GM12878 (cell line): ENCODE results near the gene AGBL4. TPM values are rescaled to one million over a fixed set of nuclear protein-coding genes. Genes with fewer than 3 reads are reported as not detected.

Experiments
- ATAC-seq: fragments of 200-7000 bp; cut with Tn5 transposase; 3 replicates; pipeline ENCODE4 v1.9.1; 2020; ENCODE audit warnings: mild to moderate bottlenecking, moderate library complexity
- BruUV-seq: library from RNA; stranded (reverse); fragments of 400-500 nt; replicated peaks from 2 replicates; lab custom pipeline; 2021; lab: Mats Ljungman, UMichigan
- CTCF ChIA-PET: fragments of 300-600 bp; sonication (Branson Sonifier 250); formaldehyde crosslinking; extraction: SDS; loops from one replicate; lab custom pipeline; 2021; ENCODE audit warnings: inconsistent platforms; lab: Yijun Ruan, JAX
- POLR2A ChIA-PET: fragments of 350-600 bp; formaldehyde crosslinking; extraction: SDS; loops from one replicate; lab custom pipeline; 2021; ENCODE audit warnings: inconsistent platforms; lab: Charles Lee
- RAD21 ChIA-PET: fragments of 300-600 bp; sonication (Branson Sonifier 250); formaldehyde crosslinking; loops from one replicate; lab custom pipeline; 2023; ENCODE audit warnings: antibody characterized with exemption; ENCODE audit not compliant: unreplicated experiment; lab: Charles Lee
- SMC1A ChIA-PET: fragments of 300-600 bp; sonication (Branson Sonifier 250); formaldehyde crosslinking; loops from one replicate; lab custom pipeline; 2023; ENCODE audit not compliant: unreplicated experiment, uncharacterized antibody; lab: Charles Lee
- DNase-seq: peaks from one replicate; pipeline ENCODE4 v3.0.0-alpha.2; 2011; ENCODE audit warnings: low read depth, low spot score
- FAIRE-seq: peaks from 3 replicates; lab custom pipeline; 2011; peaks lifted over from hg19 to GRCh38; lab: Jason Lieb, UNC
- H2AFZ ChIP-seq: 2 replicates; pipeline ENCODE4 v1.6.0; 2011; ENCODE audit warnings: low read depth, low read length, control low read depth; ENCODE audit not compliant: control insufficient read depth
- H3K27ac ChIP-seq: 2 replicates; pipeline ENCODE4 v1.5.1; 2011; ENCODE audit warnings: control low read depth; ENCODE audit not compliant: control insufficient read depth, insufficient read depth
- H3K27me3 ChIP-seq, 2 experiments: replicated peaks in 1 of 2; 2 replicates each; pipeline versions ENCODE4 v1.6.0 to v1.6.1; 2011; ENCODE audit warnings: low read length in 1 of 2; ENCODE audit not compliant: control insufficient read depth in 2 of 2, insufficient read depth in 2 of 2
- H3K36me3 ChIP-seq, 2 experiments: 2 replicates each; pipeline ENCODE4 v1.5.1; 2011; ENCODE audit warnings: low read length in 1 of 2; ENCODE audit not compliant: control insufficient read depth in 2 of 2, insufficient read depth in 2 of 2
- H3K4me1 ChIP-seq: 2 replicates; pipeline ENCODE4 v1.6.1; 2011; ENCODE audit warnings: mild to moderate bottlenecking, low read length, moderate library complexity, mixed read lengths; ENCODE audit not compliant: control insufficient read depth, insufficient read depth
- H3K4me2 ChIP-seq: 2 replicates; pipeline ENCODE4 v1.6.0; 2011; ENCODE audit warnings: control low read depth; ENCODE audit not compliant: control insufficient read depth, insufficient read depth
- H3K4me3 ChIP-seq: fragments of 200-600 bp; sonication (generic); 2 replicates; pipeline ENCODE4 v1.5.1; 2016
- H3K79me2 ChIP-seq: 2 replicates; pipeline ENCODE4 v1.6.0; 2011; ENCODE audit warnings: low read length; ENCODE audit not compliant: control insufficient read depth, insufficient read depth
- H3K9ac ChIP-seq: 2 replicates; pipeline ENCODE4 v1.8.0; 2011; ENCODE audit warnings: low read length, control low read depth, mixed read lengths; ENCODE audit not compliant: control insufficient read depth, insufficient read depth
- H3K9me3 ChIP-seq: replicated peaks from 3 replicates; pipeline ENCODE4 v1.5.1; 2011; ENCODE audit warnings: mild to moderate bottlenecking, low read length; ENCODE audit not compliant: control insufficient read depth, insufficient read depth
- H4K20me1 ChIP-seq: 2 replicates; pipeline ENCODE4 v1.6.0; 2011; ENCODE audit not compliant: control insufficient read depth, insufficient read depth
- ATF7 ChIP-seq: fragments of 450-650 bp; IDR thresholded peaks from 2 replicates; pipeline ENCODE4 v1.6.1; 2016; ENCODE audit warnings: low read depth, mild to moderate bottlenecking
- CUX1 ChIP-seq: IDR thresholded peaks from 2 replicates; pipeline ENCODE4 v1.6.1; 2012; ENCODE audit warnings: improper control_type of control experiment, low read depth, low read length; ENCODE audit not compliant: insufficient replicate concordance
- ETV6 ChIP-seq, 2 experiments: fragments of 450-650 bp in 1 of 2; IDR thresholded peaks in 1 of 2; conservative IDR thresholded peaks in 1 of 2; 2 replicates each; pipeline ENCODE4 v1.6.1; 2014; ENCODE audit warnings: antibody characterized with exemption in 1 of 2, borderline replicate concordance in 1 of 2, low read depth in 1 of 2, mild to moderate bottlenecking in 1 of 2, moderate library complexity in 1 of 2
- HDGF ChIP-seq: fragments of 450-650 bp; IDR thresholded peaks from 2 replicates; pipeline ENCODE4 v1.6.1; 2016; ENCODE audit warnings: antibody characterized with exemption
- NFIC ChIP-seq: IDR thresholded peaks from 2 replicates; pipeline ENCODE4 v1.6.1; 2012; ENCODE audit warnings: low read depth, mild to moderate bottlenecking, inconsistent platforms, low read length, moderate library complexity
- POLR2AphosphoS5 ChIP-seq: IDR thresholded peaks from 2 replicates; pipeline ENCODE4 v1.6.1; 2011; ENCODE audit warnings: mild to moderate bottlenecking, low read length, inconsistent platforms
- RAD21 ChIP-seq: IDR thresholded peaks from 2 replicates; pipeline ENCODE4 v1.6.1; 2011; ENCODE audit warnings: mild to moderate bottlenecking, low read depth, low read length, moderate library complexity; ENCODE audit not compliant: insufficient read depth
- RAD51 ChIP-seq: fragments of 450-650 bp; IDR thresholded peaks from 2 replicates; pipeline ENCODE4 v1.6.1; 2016; ENCODE audit warnings: moderate library complexity, mild to moderate bottlenecking, inconsistent platforms
- REST ChIP-seq: IDR thresholded peaks from 2 replicates; pipeline ENCODE4 v1.6.1; 2012; ENCODE audit warnings: mild to moderate bottlenecking, low read depth, low read length
- STAT1 ChIP-seq: fragments of 450-650 bp; conservative IDR thresholded peaks from 2 replicates; pipeline ENCODE4 v1.6.1; 2014; ENCODE audit warnings: antibody characterized with exemption, mild to moderate bottlenecking
- ZNF687 ChIP-seq: fragments of 450-650 bp; IDR thresholded peaks from 2 replicates; pipeline ENCODE4 v1.6.1; 2017; ENCODE audit warnings: mild to moderate bottlenecking, moderate library complexity
- WGBS: methylation state at CpG from one replicate; pipeline ENCODE4 v1.1.6; 2016; ENCODE audit warnings: low lambda C conversion rate; ENCODE audit not compliant: insufficient replicate concordance, insufficient coverage; ENCODE audit errors: missing lambda C conversion rate; 5-methylcytosine and 5-hydroxymethylcytosine counted together
- in situ Hi-C: fragments of 300-500 bp; cut with MboI; formaldehyde crosslinking; loops from 9 replicates; pipeline ENCODE4 v1.14.3; 2018; ENCODE audit warnings: mixed read lengths
- intact Hi-C: fragments of 100-400 bp; cut with micrococcal nuclease; formaldehyde crosslinking; loops from one replicate; pipeline ENCODE4 v1.14.2; 2022; ENCODE audit not compliant: unreplicated experiment
- polyA plus RNA-seq, 11 experiments: library from polyadenylated mRNA; depleted of rRNA in 4 of 11; unstranded in 6 of 11; stranded (reverse) in 5 of 11; fragments of >200 nt; fragmentation: Nextera tagmentation in 4 of 11; fragmentation: Illumina TruSeq in 1 of 11; extraction: Ambion mirVana in 4 of 11; extraction: Trizol in 1 of 11; gene quantifications; 1 replicate in 1 of 11; 2 replicates in 10 of 11; pipeline versions ENCODE4 v1.2.1 to v1.2.3, GENCODE V29; 2011 to 2016; ENCODE audit warnings: inconsistent platforms in 2 of 11, missing spikeins in 2 of 11, low read depth in 1 of 11
- total RNA-seq, 4 experiments: library from RNA; depleted of rRNA in 3 of 4; stranded (reverse); fragments of >200 nt in 3 of 4; fragmentation: Illumina TruSeq in 1 of 4; extraction: Trizol in 1 of 4; gene quantifications; 2 replicates each; pipeline versions ENCODE4 v1.2.1 to v1.2.3, GENCODE V29; 2013 to 2021

The AGBL4 gene
- total and polyA plus RNA-seq, 10 of the 15 experiments (the other 5 are each of a cell fraction or from before 2014, with no cell fraction given): 0.31 TPM; not detected in 9

GRCh38 chr1:48794816-48795215 is 1228.9 kb downstream of the AGBL4 start:
- H3K27me3 ChIP-seq: no peaks in the 10 kb centered on the region
- H2AFZ ChIP-seq: no peak overlapping the region
- ChIA-PET POLR2A (no interaction called here), SMC1A (no interaction called here), CTCF (no interaction called here), RAD21 (no interaction called here)
- H3K4me2 ChIP-seq: no peak overlapping the region
- no peaks in the 10 kb centered on the region for H3K4me1 ChIP-seq
- in situ Hi-C loops: no loop called here
- no peaks in the 10 kb centered on the region for H3K79me2 ChIP-seq
- H3K4me3 ChIP-seq: no peak overlapping the region
- 5% methylated on average over 1 of the region's 1 CpG for WGBS
- FAIRE-seq: no peak
- H3K9me3 ChIP-seq: no peaks in the 10 kb centered on the region
- H4K20me1 ChIP-seq: no peaks in the 10 kb centered on the region
- DNase-seq: no peak
- no peak for ATAC-seq
- BruUV-seq: no TSS peak
- intact Hi-C loops: no loop called here
- H3K9ac ChIP-seq: no peak overlapping the region
- no peak overlapping the region for H3K27ac ChIP-seq
- H3K36me3 ChIP-seq: no peaks in the 10 kb centered on the region
- no peak for TF ChIP-seq ETV6 (conservative IDR thresholded peaks at IDR 0.05 in 1 of 2, IDR thresholded peaks at IDR 0.05 in 1 of 2; ENCODE audit: borderline replicate concordance in 1 of 2, low read depth in 1 of 2)
- TF ChIP-seq RAD21: no peak
- TF ChIP-seq ATF7: no peak
- TF ChIP-seq ZNF687: no peak
- TF ChIP-seq STAT1: no peak
- TF ChIP-seq REST: no peak
- TF ChIP-seq RAD51: no peak
- TF ChIP-seq POLR2AphosphoS5: no peak
- TF ChIP-seq HDGF: no peak
- no peak for TF ChIP-seq NFIC
- TF ChIP-seq CUX1: no peak
